WERI-Rb-1 (cell line): ENCODE results near the gene EDDM3A.
"Not testable (repeated sequence)": the region's sequence is repeated elsewhere in the genome, so short reads cannot be mapped to it uniquely, and the experiment has no call there.

Experiments used
- DNase-seq: peaks from one replicate; pipeline ENCODE4 v3.0.0-alpha.2; 2020
- H3K27ac ChIP-seq: fragments of 250-450 bp; sonication (Bioruptor Pico); 2 replicates; pipeline ENCODE4 v1.5.1; 2020; ENCODE audit warnings: mild to moderate bottlenecking, moderate library complexity
- H3K27me3 ChIP-seq: fragments of 250-450 bp; sonication (Bioruptor Pico); 2 replicates; pipeline ENCODE4 v1.5.1; 2021; ENCODE audit warnings: mild to moderate bottlenecking, low read depth, moderate library complexity; ENCODE audit not compliant: insufficient read depth, severe bottlenecking
- H3K36me3 ChIP-seq: fragments of 250-450 bp; sonication (Bioruptor Pico); 2 replicates; pipeline ENCODE4 v1.5.1; 2020; ENCODE audit warnings: mild to moderate bottlenecking, moderate library complexity
- H3K4me3 ChIP-seq: 2 replicates; pipeline ENCODE4 v1.5.1; 2011; ENCODE audit warnings: low read depth, mild to moderate bottlenecking, control low read depth, low read length
- H3K9me3 ChIP-seq: fragments of 250-450 bp; sonication (Bioruptor Pico); 2 replicates; pipeline ENCODE4 v1.5.1; 2021; ENCODE audit warnings: mild to moderate bottlenecking, moderate library complexity; ENCODE audit not compliant: severe bottlenecking
- TF ChIP-seq, protein P1 (sequence below): IDR thresholded peaks from 2 replicates; pipeline ENCODE4 v1.5.1; 2011; ENCODE audit warnings: low read depth, mild to moderate bottlenecking, control low read depth, inconsistent platforms, low read length

The EDDM3A gene

DNA sequence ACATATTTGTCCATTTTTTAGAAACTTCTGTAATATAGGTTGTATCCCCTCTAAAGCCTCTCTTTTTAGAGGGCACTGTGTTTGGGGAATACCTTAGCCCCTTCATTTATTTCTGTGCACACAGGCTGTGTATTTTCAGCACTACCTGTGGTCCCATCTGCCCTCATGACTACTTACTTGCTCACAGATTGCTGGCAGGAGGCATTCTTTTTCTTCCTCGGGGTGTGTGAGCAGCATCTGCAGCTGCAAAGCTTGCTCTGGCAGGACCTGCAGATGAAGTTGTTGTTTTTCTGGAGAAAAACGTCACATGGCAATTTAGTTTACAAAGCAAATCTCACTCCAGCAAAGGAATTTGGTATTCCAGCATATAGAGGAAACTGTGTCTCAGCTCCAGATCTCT lies 32.8 kb upstream of the EDDM3A start:
- H3K36me3 ChIP-seq, result no peaks in the 10 kb centered on the region
- H3K27me3 ChIP-seq, result peaks cover 84% of the 10 kb centered on the region
- TF ChIP-seq, protein P1, sequence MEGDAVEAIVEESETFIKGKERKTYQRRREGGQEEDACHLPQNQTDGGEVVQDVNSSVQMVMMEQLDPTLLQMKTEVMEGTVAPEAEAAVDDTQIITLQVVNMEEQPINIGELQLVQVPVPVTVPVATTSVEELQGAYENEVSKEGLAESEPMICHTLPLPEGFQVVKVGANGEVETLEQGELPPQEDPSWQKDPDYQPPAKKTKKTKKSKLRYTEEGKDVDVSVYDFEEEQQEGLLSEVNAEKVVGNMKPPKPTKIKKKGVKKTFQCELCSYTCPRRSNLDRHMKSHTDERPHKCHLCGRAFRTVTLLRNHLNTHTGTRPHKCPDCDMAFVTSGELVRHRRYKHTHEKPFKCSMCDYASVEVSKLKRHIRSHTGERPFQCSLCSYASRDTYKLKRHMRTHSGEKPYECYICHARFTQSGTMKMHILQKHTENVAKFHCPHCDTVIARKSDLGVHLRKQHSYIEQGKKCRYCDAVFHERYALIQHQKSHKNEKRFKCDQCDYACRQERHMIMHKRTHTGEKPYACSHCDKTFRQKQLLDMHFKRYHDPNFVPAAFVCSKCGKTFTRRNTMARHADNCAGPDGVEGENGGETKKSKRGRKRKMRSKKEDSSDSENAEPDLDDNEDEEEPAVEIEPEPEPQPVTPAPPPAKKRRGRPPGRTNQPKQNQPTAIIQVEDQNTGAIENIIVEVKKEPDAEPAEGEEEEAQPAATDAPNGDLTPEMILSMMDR, result no peak
- H3K27ac ChIP-seq, result no peak overlapping the region
- no peaks in the 10 kb centered on the region for H3K9me3 ChIP-seq
- DNase-seq, result no peak
- no peak overlapping the region for H3K4me3 ChIP-seq

DNA sequence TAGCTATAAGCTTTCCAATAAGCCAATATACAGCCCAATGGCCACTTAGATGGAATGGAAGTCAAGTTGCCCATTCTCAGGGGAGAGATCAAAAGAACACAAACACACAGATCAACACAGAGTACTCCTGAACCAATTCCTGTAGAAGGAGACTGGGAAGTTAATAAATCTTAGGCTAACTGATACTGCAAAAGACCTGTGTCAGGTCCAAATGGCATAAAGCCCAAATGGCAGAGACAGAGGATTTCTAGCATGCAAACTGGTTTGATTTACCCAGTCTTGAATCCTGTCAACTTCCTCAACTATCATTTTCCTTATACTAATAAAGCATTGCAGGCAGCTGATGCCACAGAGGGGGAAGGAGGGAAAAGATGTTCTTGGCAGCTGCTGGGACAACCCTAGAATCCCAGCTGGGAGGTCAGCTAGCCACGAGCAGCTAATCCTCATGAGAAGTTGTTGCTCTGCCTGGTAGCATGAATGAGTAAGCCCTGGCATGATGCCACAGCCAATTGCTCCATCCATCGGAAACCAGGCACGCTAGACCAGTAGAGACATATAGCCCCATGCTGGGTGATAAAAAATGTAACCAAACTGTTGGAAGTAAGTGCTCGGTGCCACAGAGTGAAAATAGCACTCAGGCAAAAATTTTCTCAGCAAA lies 31.0 kb upstream of the EDDM3A start:
- peaks cover 81% of the 10 kb centered on the region for H3K27me3 ChIP-seq
- H3K36me3 ChIP-seq, result no peaks in the 10 kb centered on the region
- H3K27ac ChIP-seq, result no peak overlapping the region
- TF ChIP-seq, protein P1, result no peak
- no peak for DNase-seq
- H3K4me3 ChIP-seq, result no peak overlapping the region
- H3K9me3 ChIP-seq, result no peaks in the 10 kb centered on the region

DNA sequence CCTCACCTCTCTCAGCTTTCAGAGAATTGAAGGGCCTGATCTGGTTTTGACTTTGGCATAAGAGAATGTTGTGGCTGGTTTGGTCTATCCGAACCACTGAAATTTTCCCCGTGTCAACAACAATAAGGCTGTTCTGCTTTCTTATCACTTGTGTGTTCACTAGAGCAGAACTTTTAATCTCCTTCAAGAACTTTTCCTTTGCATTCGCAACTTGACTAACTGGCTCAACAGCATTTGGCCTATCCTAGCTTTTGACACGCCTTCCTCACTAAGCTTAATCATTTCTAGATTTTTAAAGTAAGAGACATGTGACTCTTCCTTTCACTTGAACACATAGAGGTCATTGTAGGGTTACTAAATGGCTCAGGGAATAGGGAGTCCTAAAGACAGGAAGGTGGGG lies 25.9 kb upstream of the EDDM3A start:
- TF ChIP-seq, protein P1, result no peak
- Histone ChIP-seq H3K27ac (no peak overlapping the region), H3K4me3 (no peak overlapping the region), H3K27me3 (peaks cover 86% of the 10 kb centered on the region), H3K36me3 (no peaks in the 10 kb centered on the region), H3K9me3 (no peaks in the 10 kb centered on the region)
- no peak for DNase-seq

DNA sequence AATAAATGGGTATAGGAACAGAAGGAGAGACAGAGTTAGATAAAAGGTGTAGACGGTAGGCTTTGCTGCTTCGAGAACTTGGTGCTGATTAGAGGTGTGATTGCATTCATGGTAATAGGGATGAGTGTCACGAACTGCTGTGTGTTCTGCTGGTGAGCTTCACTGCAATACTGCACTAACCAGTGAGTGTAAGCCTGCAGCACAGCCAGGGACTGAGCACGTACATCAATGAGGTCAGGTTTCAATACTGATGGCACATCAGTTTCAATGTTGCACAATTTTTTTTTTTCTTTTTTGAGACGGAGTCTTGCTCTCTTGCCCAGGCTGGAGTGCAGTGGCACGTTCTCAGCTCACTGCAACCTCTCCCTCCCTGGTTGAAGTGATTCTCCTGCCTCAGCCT lies 24.9 kb upstream of the EDDM3A start:
- H3K27ac ChIP-seq, result no peak overlapping the region
- H3K9me3 ChIP-seq, result no peaks in the 10 kb centered on the region
- TF ChIP-seq, protein P1, result no peak
- no peaks in the 10 kb centered on the region for H3K36me3 ChIP-seq
- peaks cover 89% of the 10 kb centered on the region for H3K27me3 ChIP-seq
- H3K4me3 ChIP-seq, result no peak overlapping the region
- no peak for DNase-seq

DNA sequence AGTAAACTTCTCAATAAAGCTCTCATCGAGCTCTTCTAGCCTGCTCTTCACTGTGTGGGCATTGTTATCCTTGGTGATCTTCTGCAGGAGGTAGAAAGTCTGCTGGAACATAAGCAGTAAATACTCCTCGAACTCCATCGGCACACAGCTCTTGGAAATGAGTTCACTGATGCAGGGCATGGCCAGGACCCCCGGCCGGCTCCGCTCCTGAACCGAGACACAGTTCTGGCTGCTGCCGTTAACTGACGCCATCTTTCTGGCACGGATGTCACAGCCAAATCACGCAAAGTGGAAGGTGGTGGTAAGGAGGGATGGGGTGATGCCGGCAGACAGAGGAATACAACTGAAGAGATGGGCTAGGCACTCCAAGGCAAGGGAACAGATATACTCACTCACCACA lies 23.7 kb upstream of the EDDM3A start:
- H3K27me3 ChIP-seq, result peaks cover 86% of the 10 kb centered on the region
- TF ChIP-seq, protein P1, result no peak
- H3K4me3 ChIP-seq, result no peak overlapping the region
- no peaks in the 10 kb centered on the region for H3K36me3 ChIP-seq
- no peaks in the 10 kb centered on the region for H3K9me3 ChIP-seq
- DNase-seq, result no peak
- H3K27ac ChIP-seq, result no peak overlapping the region

DNA sequence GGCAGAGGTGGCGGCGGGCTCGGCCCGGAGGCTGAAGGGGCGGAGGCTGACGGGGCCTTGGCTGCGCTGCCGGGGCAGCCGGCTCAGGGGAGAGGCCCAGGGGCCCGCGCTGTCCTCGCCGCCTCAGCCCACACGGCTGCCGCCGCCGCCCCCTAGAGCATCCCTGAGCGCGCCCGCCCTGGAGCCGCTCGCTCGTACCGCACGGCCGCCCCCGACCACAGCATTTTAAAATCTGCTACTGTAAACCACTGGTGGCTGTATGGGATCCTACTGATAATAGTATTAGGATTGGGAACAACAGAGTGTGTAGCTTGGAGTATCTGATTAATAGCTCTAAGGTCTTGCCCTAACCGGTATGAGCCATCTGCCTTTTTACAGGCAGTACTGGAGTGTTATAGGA lies 22.2 kb upstream of the EDDM3A start:
- no peak overlapping the region for H3K4me3 ChIP-seq
- H3K27me3 ChIP-seq, result peaks cover 86% of the 10 kb centered on the region
- TF ChIP-seq, protein P1, result no peak
- no peaks in the 10 kb centered on the region for H3K36me3 ChIP-seq
- H3K27ac ChIP-seq, result no peak overlapping the region
- DNase-seq, result no peak
- no peaks in the 10 kb centered on the region for H3K9me3 ChIP-seq

DNA sequence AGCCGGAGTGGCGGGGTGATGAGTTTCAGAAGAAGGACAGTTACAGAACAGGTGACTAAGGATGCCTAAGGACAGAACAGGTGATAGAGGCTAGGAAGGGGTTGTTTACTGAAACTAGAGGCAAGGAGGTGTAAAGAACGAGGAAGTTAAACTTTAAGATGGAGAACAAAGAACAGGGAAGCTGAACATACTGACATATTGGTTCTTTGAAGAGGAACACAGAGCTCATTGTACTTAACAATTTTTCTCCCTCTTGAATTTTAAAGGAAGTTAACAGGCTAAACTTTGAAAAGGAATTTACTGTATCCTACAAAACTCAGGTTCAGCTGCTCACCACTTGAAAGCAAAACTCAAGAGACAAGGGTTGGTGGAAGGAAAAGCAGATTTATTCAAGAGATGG lies 19.6 kb upstream of the EDDM3A start:
- peaks cover 91% of the 10 kb centered on the region for H3K27me3 ChIP-seq
- not testable (repeated sequence) for H3K27ac ChIP-seq, DNase-seq, H3K9me3 ChIP-seq, H3K4me3 ChIP-seq, H3K36me3 ChIP-seq
